NCI-H1436 treated with DMSO at 0.1 percent for 48 hours (cell line): ENCODE data around the gene ZNF302.
"Not testable (repeated sequence)": the region's sequence is repeated elsewhere in the genome, so short reads cannot be mapped to it uniquely, and the experiment has no call there.

Source experiments
- DNase-seq: peaks from one replicate; lab custom pipeline; 2025; lab: John Stamatoyannopoulos, UW

Gene ZNF302

DNA sequence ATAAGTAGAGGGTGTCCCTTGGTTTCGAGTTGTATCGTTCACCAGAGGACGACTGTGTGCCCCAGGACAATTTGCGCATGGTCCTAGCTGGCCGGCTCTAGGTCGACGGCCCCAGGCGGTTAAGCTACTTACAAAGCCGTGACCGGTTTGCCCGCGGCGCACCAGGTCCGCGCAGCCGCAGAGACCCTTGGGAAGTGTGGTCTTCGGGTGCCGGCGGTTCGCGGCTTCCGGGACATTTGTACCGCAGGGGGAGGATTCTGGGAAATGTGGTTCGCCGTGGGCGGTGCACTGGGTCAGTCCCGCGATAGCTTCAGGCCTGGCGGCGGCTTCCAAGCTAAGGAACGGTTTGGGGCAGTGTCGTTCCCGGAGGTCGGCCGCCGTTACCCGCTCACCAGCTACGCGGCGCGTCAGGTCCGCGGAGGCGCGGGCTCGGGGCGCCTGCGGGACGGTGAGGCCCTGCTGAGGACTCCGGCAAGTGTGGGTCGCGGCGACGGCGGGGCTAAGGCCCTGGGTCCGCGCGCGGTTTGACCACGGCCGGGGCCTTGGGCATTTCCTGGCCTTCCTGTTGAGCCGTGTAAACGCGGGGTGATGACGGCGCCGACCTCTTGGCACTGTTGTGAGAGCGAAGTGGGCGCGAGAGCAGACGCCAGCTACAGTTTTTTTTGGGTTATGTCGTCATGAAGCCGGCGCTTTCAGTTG lies at the start of gene ZNF302:
ZNF302 (plus strand) TSS at position 293 of the 699 bp plus-strand sequence. CDS start 1,127 bp downstream, outside the sequence.
- DNase-seq, result peak; percentile 69

DNA sequence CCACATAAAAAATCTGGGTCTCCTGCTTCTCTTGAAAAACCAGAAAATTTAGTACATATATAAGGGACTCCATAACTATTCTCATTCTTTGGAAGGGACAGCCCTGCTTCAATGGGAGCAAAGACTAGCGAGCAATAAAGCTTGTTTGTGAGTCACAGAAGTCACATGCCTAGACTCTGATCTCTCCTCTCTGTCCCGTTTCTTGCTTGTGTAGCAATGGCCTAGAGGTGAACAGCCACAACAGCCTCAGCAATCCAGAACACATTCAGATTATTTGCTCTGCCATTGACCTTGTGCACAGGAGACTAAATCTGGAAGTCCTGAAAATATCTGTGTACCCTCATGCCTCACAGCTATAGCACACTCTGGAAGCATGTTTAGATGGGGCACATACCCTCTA lies 43.7 kb upstream of the ZNF302 start:
- no peak for DNase-seq

DNA sequence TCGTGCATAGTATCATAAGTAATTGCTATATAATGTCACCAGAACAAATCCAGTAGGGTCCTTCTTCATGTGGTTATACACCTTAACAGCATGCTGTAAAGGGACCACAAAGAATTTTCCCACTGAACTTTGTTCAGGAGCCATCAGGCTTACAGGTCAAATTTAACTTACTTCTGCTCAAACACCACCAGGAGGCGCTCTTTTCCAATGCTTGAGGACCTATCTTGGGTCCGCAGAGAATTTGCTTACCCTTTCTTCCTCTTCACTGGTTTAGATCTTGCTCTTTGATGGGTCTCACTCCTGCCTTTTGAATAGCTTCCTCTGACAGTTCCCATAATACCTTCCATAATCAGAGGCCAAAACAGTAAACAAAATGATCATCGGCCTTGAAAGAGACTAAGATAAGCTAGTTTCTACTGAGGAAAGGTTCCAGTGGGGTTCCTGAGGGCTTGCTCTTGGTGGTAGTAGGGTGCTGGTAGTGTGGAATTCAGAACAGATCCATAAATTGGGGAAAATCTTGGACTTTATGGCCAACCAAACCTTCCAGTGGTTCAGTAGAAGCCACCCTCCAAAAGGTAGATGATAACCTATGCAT lies 37.9 kb upstream of the ZNF302 start:
- DNase-seq, result no peak

DNA sequence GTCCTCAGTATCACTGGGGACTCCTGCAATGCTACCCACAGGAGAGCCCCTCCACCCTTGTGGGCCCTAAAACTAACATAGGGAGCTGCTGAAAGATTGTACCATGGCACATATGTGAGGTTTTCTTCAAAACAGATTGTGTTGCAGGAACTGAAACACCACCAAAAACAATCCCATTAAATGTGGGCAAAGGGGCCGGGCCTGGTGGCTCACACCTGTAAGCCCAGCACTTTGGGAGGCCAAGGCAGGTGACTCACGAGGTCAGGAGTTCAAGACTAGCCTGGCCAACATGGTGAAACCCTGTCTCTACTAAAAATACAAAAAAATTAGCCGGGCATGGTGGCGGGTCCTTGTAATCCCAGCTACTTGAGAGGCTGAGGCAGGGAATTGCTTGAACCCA lies 35.2 kb upstream of the ZNF302 start:
- no peak for DNase-seq

DNA sequence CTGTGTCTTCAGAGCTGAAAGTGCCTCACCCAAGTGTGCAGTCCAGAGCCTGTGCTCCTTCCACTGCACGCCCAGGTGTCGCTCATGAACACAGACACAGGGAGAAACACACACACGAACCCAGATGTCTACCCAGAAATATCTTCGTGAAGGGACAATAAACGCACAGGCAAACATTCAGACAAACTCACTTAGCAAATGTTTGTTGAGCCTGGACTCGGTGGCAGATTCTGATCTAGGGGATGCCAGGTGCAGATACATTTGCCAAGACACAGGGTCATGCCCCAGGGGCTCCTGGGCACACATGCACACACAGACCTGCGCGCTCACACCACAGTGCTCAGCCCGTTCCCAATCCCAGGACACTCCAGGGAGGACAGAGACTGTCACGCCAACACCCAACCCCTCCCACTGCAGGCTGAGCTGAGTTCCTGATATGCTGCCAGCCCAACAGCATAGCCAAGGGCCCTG lies 32.5 kb upstream of the ZNF302 start:
- no peak for DNase-seq

DNA sequence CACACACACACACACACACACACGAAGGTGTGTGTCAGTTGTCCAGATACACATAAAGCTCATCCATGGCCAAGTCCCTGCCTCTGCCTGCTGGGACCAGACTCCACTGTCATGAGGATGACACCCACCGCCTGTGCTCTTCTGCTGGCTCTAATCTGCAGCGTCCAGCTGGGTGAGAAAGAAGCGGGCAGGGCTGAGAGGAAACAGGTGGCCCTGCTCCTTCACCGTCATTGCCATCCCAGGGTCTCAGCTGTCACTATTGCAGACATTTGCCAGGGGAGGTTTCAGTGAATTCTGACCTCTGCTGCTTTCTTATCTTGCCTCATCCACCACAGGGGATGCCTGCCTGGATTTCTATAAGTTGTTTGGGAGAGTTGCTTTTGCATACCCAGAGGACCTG lies 31.9 kb upstream of the ZNF302 start:
- DNase-seq, result no peak

DNA sequence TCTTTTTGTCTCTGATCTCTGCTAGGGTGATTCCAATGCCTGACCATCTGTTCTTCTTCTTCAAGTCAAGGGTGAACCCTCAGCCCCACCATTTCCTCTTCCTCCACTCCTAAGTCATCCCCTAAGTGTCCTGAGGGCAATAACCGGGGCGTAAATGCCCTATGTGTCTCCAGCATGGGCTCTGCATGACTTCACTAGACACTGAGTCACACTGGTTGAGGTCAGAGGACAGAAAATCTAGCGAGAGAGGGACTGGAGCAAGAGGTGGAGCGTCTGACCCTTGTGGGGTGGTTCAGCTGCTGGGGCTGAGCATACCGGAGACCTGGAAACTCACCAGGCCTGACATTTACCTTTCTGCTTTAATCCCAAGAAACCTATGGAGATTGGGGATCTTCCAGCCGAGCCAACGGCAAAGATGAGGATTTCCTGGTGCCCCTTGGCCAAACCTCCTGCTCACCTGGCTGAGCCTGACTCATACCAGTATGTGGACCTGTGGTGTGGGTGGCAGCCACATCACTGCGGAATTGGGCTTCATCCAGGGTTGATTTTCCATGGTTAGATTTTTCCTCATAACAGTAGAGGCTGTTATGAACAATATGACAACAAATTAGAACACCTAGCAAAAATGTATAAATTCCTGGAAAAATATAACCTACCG lies 27.5 kb upstream of the ZNF302 start:
- DNase-seq, result no peak

DNA sequence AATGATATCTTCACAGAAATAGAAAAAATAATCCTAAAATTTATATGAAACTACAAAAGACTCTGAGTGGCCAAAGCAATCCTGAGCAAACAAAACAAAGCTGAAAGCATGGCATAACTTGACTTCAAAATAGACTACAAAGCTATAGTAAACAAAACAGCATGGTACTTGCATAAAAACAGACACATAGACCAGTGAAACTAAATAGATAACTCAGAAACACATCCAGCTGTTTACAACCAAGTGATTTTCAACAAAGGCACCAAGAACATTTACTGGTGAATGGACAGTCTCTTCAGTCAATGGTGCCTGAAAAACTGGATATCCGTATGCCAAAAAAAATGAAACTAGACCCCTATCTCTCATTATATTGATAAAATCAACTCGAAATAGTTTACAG lies 25.7 kb upstream of the ZNF302 start:
- DNase-seq, result no peak

DNA sequence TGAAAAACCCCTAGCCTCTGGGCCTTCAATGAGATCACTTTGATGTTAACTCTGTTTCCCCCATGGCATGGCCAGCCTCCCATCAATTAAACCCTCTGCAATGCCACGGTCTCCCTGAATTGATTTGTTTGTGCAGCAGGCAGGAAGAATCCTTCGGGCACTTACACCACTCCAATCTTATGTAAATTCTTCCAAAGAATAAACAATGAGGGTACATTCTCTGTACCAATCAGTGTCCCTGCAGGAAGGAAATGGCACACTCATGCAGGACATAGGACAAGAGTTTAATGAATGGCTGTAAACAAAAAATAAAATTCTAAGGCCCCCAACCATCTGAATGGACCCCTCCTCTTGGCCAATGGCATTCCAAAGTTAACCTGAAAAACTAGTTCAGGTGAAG lies 22.7 kb upstream of the ZNF302 start:
- no peak for DNase-seq

DNA sequence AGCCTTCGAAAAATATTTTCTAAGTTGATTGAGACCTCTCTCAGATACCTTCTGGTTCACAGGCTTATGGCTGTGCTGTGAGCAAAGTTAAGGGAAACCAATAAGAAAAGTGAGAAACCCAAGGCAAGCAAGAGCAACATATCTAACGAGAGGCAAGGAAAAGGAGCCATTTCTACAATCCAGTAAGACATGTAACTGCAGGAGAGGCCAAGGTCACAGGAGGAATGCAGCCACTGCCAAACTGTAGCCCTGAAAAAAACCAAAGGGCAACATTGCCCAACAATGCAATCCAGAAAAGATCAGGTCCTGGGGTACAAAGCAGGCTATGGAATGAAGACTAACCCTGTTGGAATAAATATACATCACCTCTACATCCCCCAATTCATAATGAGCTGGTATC lies 21.8 kb upstream of the ZNF302 start:
- DNase-seq, result no peak

DNA sequence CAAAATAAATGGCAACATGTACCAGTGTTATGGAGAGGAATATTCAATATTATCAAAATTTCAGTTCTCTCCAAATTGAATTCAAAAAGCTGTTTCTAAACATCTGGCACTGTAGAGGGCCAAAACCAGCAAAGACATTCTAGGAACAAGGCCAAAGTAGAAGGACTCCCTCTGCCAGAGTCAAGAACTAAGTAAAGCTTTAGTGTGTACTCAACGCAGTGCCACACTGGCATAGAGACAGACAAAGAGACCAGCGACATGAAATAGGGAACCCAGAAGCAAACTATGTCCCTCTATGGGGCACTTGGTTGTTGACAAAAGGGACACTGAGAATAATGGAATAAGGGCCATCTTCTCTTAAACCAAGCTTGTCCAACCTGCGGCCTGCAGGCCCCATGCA lies 16.1 kb upstream of the ZNF302 start:
- DNase-seq, result no peak

DNA sequence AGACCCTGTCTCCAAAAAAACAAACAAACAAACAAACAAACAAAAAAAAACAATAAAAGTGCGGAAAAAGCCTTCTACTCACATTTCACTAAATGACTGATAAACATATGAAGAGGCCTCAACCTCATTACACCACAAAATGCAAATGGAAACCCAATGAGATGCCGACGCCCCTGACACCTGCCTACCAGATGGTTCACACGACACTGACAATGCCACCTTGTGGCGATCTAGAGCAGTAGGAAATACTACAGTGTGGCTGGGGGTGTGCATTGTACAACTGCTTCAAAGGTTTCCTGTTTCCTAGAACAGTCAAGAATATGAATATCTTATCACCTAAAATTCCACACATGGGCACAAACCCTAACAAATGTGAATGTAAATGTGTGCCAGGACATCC lies 14.6 kb upstream of the ZNF302 start:
- DNase-seq, result no peak

DNA sequence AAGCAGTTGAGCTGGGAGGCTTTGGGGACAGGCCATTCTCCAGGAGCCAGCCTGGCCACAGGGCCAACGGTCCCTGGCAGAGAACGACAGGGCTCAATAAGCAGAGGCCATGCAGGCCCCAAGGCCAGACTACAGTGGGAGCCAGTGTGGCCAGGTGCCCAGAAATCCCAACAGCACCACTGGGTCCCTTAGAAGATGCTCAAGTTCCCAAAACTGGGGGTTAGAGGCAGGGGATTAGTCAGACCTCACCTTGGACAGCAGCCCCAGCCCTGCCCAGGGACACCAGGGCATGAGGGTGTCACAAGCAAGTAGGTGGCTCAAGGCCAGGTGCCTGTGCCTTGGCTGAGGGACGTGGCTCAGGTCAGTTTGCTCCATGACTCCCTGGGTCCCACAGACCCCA lies 13.3 kb upstream of the ZNF302 start:
- DNase-seq, result no peak

DNA sequence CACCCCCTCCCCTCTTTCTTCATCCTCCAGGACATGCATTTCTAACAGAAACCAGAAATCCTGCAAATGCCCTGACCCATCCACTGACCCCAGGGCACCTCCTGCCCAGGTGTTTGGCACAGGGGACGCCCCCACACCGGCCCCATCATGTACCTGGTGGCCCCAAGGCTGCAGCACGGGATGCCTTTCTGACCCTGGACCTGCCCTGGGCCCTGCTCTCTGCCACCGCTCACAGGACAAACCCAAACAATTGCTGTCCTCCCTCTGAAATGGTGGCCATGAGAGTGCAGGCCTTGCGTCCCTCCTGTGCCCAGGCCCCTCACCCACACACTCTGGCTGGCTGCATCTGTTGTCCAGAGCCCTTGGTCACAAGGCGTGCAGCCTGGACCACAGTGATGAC lies 12.6 kb upstream of the ZNF302 start:
- no peak for DNase-seq

DNA sequence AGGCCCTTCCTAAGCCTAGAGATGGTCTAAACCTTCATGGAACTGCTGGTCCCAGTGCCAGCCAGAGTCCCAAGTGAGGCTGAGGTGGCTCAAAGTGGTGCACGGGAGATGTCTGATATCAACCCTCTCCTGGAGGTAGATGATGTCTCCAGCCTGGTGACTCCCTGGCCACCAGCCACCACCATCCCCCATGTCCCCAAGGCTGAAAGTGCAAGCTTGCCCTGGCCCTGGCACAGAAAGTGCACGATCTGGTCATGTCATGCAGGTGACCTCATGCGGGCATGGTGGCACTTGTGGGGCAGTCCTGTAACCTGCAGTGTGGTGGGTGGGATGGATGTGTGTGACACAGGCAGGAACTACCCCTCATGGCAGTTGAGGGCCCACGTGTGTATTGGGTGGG lies 12.2 kb upstream of the ZNF302 start:
- DNase-seq, result not testable (repeated sequence)

DNA sequence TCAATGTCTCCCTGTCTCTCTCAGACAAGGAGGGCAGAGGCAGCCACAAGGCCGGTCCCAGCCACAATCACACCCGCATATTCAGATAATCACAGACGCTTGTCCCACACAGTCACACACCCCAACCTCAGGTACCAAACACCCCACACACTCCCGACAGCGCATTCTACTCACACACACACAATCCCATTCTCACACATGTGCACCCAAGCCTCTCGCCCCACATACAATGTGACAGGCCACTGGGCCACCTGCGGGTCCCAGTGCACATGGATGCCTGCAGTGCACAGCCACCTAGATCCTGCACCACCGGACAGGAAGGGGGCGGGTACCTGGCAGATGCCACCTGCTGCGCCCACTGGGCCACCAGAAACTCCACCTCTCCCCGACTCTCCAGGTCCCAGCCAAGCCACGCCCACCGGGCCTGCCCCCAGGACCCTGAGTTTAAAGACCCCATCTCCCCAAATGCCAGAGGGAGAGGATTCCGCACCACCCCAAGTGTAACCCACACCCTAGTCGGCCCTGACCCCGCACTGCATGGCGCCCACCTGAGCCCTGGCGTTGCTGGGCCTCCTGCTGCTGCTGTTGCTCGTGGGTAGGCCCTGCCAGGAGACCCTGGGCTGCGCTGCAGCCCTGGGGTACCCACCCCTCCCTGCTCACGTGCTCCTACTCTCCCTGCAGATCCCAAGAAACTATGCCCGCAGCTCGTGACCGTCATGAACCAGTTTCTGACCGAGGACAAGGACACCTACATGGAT lies 11.1 kb upstream of the ZNF302 start:
- DNase-seq, result no peak

DNA sequence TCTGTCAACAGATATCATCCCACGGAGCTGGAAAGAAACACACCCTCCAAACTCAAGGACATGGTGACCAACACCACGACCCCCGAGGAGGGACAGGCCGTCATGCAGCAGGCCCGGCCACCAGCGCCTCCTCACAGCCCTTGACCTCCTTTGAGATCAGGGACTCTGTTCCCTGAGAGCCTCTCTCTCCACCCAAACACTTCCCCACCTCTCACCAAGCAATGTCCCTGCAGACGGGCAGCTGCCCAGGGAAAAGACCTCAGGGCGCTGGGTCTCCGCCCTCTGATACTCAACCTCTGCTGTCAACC lies 10.6 kb upstream of the ZNF302 start:
- DNase-seq, result no peak

DNA sequence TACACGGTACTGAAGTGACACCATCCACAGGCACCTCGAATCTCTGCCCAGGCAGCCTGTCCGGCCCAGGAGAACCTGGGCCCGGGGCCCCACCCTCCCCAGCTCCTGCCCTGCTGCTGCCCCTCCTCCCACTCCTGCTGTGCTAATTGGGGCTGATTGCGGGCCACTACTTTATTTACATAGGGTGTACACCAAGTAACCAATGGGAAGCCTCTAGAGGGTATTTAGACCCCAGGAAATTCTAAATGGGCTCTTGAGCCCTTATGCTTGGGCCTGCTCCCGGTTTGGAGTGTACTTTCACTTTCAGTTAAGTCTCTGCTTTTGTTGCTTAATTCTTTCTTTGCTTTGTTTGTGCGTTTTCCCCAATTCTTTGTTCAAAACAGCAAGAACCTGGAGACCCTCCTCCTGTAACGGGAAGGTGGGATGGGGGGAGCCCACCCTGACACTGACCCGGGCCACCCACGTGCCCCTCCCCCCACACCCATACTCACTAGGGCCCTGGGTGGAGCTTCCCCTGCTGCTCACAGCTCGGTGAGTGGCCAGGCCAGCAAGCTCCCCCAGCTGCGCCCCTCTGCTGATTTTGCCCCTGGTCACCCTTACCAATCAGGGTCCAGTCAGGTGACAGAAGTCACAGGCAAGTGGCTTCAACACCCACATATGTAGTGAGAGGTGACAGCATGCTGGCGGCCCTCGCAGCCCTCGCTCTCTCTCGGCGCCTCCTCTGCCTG lies 10.0 kb upstream of the ZNF302 start:
- DNase-seq, result no peak

DNA sequence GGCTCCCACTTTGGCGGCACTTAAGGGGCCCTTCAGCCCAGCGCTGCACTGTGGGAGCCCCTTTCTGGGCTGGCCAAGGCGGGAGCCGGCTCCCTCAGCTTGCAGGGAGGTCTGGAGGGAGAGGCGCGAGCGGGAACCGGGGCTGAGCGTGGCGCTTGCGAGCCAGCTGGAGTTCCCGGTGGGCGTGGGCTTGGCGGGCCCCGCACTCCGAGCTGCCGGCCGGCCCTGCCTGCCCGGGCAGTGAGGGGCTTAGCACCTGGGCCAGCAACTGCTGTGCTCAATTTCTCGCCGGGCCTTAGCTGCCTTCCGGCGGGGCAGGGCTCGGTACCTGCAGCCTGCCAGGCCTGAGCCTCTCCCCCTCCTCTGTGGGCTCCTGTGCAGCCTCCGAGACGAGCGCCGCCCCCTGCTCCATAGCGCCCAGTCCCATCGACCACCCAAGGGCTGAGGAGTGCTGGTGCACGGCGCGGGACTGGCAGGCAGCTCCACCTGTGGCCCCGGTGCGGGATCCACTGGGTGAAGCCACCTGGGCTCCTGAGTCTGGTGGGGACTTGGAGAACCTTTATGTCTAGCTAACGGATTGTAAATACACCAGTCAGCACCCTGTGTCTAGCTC lies 9.3 kb upstream of the ZNF302 start:
- not testable (repeated sequence) for DNase-seq

DNA sequence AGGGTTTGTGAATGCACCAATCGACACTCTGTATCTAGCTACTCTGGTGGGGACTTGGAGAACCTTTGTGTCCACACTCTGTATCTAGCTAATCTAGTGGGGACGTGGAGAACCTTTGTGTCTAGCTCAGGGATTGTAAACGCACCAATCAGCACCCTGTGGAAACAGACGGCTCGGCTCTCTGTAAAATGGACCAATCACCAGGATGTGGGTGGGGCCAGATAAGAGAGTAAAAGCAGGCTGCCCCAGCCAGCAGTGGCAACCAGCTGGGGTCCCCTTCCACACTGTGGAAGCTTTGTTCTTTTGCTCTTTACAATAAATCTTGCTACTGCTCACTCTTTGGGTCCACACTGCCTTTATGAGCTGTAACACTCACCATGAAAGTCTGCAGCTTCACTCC lies 8.8 kb upstream of the ZNF302 start:
- DNase-seq, result not testable (repeated sequence)

DNA sequence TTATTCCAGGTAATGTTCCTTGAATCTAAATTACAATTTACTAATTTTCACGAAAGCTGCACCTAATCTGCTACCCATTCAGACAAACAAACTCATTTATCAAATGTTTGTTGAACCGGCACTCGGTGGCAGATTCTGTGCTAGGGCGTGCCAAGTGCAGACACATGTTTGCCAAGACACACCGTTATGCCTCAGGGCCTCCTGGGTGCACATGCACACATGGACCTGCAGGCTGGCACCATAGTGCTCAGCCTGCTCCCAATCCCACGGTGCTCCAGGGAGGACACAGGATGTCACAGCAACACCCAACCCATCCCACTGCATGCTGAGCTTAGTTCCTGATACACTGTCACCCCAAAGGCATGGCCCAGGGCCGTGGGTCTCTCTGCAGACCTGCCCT lies 8.2 kb upstream of the ZNF302 start:
- no peak for DNase-seq

DNA sequence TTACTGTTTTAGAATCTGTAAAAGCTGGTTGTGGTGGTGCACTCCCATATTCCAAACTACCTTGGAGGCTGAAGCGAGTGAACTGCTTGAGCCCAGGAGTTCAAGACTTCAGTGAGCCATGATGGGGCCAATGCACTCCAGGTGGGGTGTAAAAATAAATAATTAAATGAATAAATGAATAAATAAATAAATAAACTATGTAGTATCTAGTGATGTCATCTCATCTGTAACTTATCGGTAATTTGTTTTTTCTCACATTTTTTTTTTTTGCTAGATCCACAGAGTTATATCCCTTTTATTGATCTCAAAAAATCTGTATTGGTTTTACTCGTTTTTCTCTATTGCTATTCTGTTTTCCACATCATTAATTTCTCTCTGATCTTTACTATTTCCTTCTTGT lies 5.5 kb upstream of the ZNF302 start:
- DNase-seq, result no peak
